DND-41 (cell line): ENCODE measurements around the gene RPL10.

Experiments used
- EZH2 ChIP-seq: IDR thresholded peaks from 3 replicates; pipeline ENCODE4 v1.6.1; 2012; ENCODE audit warnings: borderline replicate concordance, low read depth, mild to moderate bottlenecking, moderate library complexity, low read length, inconsistent platforms; ENCODE audit not compliant: severe bottlenecking
- TF ChIP-seq, protein P1 (sequence below): IDR thresholded peaks from 2 replicates; pipeline ENCODE4 v1.5.1; 2012; ENCODE audit warnings: borderline replicate concordance, low read length, moderate library complexity, mild to moderate bottlenecking; ENCODE audit not compliant: poor library complexity, severe bottlenecking; ENCODE audit errors: extremely low read depth

DNA sequence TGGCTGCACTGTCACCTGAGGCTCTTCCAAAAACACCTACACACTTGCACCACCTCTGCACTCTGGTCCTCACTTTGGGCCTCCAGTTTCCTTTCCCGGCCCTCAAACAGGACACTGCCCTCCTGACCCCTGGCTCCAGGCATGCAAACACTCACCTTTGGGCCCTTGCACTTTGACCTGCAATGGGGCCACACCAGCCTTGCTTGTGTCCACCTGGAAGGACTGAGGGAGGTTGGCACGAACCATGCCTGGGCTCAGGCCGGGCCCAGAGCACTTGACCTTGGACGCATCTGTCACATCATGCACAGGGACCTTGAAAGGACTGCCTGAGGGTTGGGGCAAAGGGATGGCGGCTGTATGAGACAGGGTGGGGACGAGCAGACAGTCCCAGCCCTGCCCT lies 39.3 kb upstream of the RPL10 start:
- TF ChIP-seq, protein P1, sequence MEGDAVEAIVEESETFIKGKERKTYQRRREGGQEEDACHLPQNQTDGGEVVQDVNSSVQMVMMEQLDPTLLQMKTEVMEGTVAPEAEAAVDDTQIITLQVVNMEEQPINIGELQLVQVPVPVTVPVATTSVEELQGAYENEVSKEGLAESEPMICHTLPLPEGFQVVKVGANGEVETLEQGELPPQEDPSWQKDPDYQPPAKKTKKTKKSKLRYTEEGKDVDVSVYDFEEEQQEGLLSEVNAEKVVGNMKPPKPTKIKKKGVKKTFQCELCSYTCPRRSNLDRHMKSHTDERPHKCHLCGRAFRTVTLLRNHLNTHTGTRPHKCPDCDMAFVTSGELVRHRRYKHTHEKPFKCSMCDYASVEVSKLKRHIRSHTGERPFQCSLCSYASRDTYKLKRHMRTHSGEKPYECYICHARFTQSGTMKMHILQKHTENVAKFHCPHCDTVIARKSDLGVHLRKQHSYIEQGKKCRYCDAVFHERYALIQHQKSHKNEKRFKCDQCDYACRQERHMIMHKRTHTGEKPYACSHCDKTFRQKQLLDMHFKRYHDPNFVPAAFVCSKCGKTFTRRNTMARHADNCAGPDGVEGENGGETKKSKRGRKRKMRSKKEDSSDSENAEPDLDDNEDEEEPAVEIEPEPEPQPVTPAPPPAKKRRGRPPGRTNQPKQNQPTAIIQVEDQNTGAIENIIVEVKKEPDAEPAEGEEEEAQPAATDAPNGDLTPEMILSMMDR: no peak
- TF ChIP-seq EZH2: no peak
